Activated CD8-positive, alpha-beta memory T cell treated with anti-CD3 and anti-CD28 coated beads for 36 hours (primary cell): ENCODE data around the gene EPHB1. TPM values are rescaled to one million over a fixed set of nuclear protein-coding genes. Genes with fewer than 3 reads are reported as not detected.

ENCODE experiments used
- CTCF ChIA-PET: fragments of 350-600 bp; sonication (Branson Sonifier 250); formaldehyde crosslinking; loops from one replicate; lab custom pipeline; 2021; ENCODE audit warnings: antibody characterized with exemption; lab: Charles Lee
- POLR2A ChIA-PET: fragments of 350-600 bp; sonication (Branson Sonifier 250); formaldehyde crosslinking; loops from one replicate; lab custom pipeline; 2021; ENCODE audit warnings: antibody characterized with exemption; lab: Charles Lee
- total RNA-seq, 2 experiments: library from RNA; stranded (reverse); gene quantifications; one replicate each; pipeline ENCODE4 v1.2.3, GENCODE V29; 2021

The EPHB1 gene
- total RNA-seq, 2 experiments from 2014 or later, result not detected

DNA sequence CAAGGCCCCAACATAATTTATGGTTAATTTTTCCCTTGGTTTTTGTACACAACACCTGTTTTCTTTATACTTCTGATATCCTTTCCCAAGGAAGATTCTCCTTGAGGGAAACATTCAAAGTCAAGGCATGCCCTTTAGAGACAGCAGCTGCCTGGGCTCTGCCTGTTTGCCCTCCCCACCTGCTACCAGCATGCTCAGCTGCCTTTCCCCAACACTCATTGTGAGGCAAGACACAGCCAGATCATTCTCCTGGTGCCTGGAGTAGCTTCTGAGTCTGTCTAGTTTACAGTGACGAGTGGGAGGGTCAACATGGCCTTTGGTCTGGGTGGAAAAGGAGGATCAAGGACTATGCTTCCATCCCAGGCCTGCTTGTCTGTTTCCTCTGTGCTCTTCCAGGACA lies 132.5 kb downstream of the EPHB1 start:
- POLR2A ChIA-PET, result no interaction called here
- CTCF ChIA-PET, result no interaction called here

GRCh38 chr3:134928392-134928791 lies 133.3 kb downstream of the EPHB1 start:
- ChIA-PET POLR2A (no interaction called here), CTCF (no interaction called here)

- ChIA-PET CTCF (no interaction called here), POLR2A (no interaction called here)
Measured at GRCh38 chr3:134928819-134929218, 133.8 kb downstream of the EPHB1 start.

DNA sequence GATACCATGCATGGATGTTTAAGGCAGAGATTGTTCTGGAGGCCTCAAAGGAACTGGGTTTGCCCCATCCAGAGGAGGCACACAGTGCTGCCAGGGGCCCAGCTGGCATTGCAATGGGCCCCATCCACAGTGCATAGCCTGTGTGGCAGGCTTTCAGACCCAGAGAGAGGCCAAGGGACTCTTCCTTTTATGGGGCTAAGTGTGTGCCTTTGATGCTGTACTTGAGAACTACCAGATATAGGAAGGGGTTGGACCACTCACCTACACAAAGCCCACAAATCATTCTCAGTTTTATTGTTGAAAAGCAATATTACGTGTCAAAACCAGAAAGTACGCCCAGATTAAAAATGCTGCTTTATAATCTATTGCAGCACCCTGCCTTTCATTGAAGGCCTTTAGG lies 134.9 kb downstream of the EPHB1 start:
- ChIA-PET POLR2A (no interaction called here), CTCF (no interaction called here)

- ChIA-PET POLR2A (no interaction called here), CTCF (no interaction called here)
Measured at GRCh38 chr3:134931045-134931785, 136.2 kb downstream of the EPHB1 start.

DNA sequence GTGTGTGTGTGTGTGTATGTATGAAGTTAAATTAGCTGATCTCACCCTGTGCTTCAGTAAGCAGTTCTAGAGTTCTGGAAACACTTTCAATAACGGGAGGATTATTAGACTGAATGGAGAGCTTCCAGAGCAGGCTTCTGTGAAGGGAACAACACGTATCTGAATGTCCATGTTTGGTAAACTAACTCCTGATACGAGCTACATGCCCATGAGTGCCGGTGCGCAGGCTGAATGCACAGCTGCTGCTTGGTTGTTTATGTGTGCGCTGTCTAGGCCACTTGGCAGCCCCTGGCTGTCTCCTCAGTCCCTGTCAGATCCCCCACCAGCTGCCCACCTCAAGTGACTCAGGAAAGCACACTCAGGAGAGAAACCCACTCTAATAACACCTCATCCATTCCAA lies 137.0 kb downstream of the EPHB1 start:
- CTCF ChIA-PET, result no interaction called here
- POLR2A ChIA-PET, result no interaction called here

- CTCF ChIA-PET, result no interaction called here
- POLR2A ChIA-PET, result no interaction called here
Measured at GRCh38 chr3:134933997-134934396, 138.9 kb downstream of the EPHB1 start.

DNA sequence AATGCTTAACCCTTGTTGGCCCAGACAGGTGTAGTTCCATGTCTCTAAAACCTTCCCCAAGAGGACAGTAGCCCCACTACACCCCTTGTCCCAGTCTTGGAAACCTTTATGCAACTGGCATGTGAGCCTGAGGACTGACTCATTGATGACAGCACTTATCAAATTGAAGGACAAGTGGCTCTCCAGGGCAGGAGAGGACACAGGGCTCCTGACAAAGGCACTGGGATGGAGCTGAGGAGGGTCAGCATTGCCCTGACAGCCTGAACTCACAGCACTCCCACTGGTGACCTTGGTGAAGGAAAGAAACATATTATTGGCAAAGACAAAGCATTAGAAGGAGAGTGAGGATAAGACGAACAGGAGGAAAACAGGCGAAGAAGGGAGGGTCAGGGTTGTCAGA lies 139.9 kb downstream of the EPHB1 start:
- CTCF ChIA-PET, result no interaction called here
- POLR2A ChIA-PET, result no interaction called here

GRCh38 chr3:134937256-134938028 lies 142.4 kb downstream of the EPHB1 start:
- POLR2A ChIA-PET, result no interaction called here
- CTCF ChIA-PET, result no interaction called here

DNA sequence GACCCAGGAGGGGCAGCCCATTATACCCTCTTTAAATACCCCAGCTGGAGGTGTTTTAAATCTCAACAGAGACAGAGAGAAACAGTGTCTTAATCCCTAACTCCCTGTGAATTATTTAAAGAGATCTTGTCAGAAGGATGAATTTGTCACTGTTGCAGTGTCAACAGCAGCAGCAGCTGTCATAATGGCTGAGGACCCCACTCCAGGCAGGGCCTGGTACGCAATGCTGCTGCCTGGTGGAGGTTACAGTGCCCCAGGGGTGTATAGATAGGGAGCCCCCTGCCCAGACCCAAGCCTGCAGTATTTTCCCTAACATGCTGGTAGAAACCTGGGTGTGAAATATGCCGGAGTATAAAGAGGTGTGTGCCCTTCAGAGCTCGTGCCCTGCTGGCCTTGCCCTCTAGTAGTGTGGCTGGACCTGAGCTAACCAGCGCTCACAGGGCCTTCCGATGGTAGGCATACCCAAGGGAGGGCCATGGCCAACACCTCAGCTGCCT lies 143.0 kb downstream of the EPHB1 start:
- POLR2A ChIA-PET, result no interaction called here
- CTCF ChIA-PET, result no interaction called here

DNA sequence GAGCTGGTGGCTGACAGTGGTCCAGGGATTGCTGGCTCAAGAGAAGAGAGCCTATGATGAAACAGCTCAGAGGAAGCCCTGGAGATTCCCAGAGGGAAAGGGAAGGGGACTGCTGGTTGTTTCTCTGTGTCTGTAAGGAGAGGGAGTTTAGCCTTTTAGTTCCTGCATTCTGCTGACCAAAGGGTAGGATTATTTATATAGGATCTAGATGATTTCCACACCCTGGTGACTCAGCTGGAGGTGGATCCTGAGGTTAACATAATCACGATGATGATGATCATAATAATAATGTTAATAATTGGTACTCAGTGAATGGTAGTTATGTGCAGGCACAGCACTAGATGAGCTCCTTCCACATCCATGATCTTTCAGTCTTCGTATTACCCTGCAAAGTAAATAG lies 144.9 kb downstream of the EPHB1 start:
- CTCF ChIA-PET, result no interaction called here
- POLR2A ChIA-PET, result no interaction called here

DNA sequence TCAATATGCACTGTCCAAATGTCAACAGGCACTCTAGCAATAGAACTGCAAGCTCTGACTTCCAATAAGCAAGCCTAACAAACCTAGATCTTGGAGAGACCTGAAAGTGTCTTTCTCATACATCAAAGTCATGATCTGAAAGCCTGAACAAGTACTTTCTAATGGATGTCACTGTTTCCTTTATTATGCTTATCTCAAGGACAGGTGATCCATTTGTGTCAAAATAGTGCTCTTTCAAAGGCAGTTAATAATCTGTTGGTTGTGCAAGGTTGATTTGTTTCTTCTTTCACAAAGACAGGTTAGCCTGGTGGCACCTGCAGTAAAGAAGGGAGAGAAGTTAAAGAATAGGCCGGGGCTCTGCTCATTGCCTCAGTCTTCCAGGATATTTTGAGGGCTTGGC lies 146.8 kb downstream of the EPHB1 start:
- ChIA-PET POLR2A (no interaction called here), CTCF (no interaction called here)

GRCh38 chr3:134944429-134944828 lies 149.4 kb downstream of the EPHB1 start:
- ChIA-PET POLR2A (no interaction called here), CTCF (no interaction called here)

- ChIA-PET POLR2A (no interaction called here), CTCF (no interaction called here)
Measured at GRCh38 chr3:134949150-134949549, 154.1 kb downstream of the EPHB1 start.

DNA sequence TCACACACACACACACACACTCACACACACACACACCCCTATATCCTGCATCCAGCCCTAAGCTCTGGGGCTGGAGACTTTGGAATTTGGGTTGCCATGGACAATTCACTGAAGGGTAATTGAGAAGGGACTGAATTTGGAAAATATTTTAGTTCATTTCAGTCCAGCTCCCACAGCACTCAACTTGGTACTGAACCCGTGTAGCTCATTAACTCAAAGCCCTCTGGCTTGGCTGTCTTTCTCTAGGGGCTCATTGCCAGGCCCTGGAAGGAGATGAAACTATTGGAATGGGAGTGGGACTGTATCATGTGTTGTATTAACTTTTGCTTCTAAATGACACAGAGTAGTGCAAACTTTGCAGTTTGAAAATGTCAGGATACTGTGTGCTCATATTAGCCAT lies 157.3 kb downstream of the EPHB1 start:
- CTCF ChIA-PET, result interaction anchor here (0.6 kb wide), 1 partner anchor 21 kb away, joined by 4 read pairs; no protein-coding TSS in a partner anchor
- POLR2A ChIA-PET, result no interaction called here

- ChIA-PET POLR2A (no interaction called here), CTCF (no interaction called here)
Measured at GRCh38 chr3:134955874-134956273, 160.8 kb downstream of the EPHB1 start.

GRCh38 chr3:134956395-134956794 lies 161.3 kb downstream of the EPHB1 start:
- POLR2A ChIA-PET, result no interaction called here
- CTCF ChIA-PET, result no interaction called here

DNA sequence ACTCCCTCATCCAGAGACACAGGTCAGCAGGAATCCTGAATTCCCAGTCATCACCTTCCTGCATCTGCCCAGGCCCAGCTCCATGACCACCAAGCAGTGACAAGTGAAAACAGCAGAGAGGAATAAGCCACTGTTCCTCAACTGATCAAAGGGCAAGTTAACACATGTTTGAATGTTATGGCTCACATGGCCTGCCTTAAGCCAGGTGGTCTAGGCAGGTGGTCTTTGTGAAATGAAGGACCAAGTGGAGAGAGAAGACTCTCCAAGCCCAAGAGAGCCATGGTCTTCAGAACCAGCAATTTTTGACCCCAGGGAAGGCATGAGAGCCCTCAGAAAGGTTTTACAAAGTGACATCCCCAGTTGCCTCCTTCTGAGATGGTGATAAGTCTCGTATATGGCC lies 161.8 kb downstream of the EPHB1 start:
- POLR2A ChIA-PET, result no interaction called here
- CTCF ChIA-PET, result no interaction called here

DNA sequence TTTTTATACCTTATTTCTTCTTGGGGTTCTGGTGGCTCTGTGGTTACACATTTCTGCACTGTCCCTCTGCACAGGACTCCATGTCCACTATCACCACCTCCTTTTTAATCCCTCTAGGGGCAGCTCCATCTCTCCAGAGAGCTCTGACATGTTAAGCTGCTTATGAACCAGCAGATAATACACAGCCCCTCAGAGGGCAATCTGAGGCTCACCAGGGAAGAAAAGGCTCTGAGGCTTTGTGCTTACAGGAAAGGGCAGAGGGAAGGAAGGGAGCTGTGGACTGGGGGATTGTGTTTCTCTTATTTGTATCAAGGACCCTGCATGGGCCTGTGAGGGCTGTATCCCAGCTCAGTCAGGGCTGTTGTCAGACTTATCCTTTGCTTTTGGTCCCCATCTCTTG lies 164.5 kb downstream of the EPHB1 start:
- CTCF ChIA-PET, result no interaction called here
- POLR2A ChIA-PET, result no interaction called here

- ChIA-PET CTCF (no interaction called here), POLR2A (no interaction called here)
Measured at GRCh38 chr3:134964226-134964625, 169.2 kb downstream of the EPHB1 start.

GRCh38 chr3:134965865-134966481 lies 170.9 kb downstream of the EPHB1 start:
- ChIA-PET CTCF (no interaction called here), POLR2A (no interaction called here)
